ENCODE measurements around the gene MMP11. TPM values are rescaled to one million over a fixed set of nuclear protein-coding genes. Genes with fewer than 3 reads are reported as not detected.

MMP11 gene
- total and polyA plus RNA-seq, 2 experiments from 2014 or later: 5.3 to 17.4 TPM

DNA sequence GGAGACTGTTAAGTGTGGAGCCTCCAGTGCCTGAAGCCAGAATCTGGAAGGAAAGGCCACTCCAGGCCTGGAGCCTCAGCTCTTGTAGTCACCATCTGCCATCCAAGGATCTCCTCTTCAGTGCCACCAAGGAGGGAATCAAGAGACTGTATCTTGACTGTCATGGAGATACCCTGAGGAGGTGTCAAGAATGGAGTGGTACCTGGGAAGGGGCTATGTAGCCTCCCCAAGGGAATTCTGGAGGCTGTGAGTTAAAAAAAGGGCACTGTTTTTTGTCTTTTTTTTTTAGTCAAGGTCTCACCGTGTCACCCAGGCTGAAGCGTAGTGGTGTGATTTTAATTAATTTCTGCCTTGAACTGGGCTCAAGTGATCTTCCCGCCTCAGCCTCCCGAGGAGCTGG is 13.1 kb upstream of the MMP11 start (continued):
- TF ChIP-seq, protein P1, sequence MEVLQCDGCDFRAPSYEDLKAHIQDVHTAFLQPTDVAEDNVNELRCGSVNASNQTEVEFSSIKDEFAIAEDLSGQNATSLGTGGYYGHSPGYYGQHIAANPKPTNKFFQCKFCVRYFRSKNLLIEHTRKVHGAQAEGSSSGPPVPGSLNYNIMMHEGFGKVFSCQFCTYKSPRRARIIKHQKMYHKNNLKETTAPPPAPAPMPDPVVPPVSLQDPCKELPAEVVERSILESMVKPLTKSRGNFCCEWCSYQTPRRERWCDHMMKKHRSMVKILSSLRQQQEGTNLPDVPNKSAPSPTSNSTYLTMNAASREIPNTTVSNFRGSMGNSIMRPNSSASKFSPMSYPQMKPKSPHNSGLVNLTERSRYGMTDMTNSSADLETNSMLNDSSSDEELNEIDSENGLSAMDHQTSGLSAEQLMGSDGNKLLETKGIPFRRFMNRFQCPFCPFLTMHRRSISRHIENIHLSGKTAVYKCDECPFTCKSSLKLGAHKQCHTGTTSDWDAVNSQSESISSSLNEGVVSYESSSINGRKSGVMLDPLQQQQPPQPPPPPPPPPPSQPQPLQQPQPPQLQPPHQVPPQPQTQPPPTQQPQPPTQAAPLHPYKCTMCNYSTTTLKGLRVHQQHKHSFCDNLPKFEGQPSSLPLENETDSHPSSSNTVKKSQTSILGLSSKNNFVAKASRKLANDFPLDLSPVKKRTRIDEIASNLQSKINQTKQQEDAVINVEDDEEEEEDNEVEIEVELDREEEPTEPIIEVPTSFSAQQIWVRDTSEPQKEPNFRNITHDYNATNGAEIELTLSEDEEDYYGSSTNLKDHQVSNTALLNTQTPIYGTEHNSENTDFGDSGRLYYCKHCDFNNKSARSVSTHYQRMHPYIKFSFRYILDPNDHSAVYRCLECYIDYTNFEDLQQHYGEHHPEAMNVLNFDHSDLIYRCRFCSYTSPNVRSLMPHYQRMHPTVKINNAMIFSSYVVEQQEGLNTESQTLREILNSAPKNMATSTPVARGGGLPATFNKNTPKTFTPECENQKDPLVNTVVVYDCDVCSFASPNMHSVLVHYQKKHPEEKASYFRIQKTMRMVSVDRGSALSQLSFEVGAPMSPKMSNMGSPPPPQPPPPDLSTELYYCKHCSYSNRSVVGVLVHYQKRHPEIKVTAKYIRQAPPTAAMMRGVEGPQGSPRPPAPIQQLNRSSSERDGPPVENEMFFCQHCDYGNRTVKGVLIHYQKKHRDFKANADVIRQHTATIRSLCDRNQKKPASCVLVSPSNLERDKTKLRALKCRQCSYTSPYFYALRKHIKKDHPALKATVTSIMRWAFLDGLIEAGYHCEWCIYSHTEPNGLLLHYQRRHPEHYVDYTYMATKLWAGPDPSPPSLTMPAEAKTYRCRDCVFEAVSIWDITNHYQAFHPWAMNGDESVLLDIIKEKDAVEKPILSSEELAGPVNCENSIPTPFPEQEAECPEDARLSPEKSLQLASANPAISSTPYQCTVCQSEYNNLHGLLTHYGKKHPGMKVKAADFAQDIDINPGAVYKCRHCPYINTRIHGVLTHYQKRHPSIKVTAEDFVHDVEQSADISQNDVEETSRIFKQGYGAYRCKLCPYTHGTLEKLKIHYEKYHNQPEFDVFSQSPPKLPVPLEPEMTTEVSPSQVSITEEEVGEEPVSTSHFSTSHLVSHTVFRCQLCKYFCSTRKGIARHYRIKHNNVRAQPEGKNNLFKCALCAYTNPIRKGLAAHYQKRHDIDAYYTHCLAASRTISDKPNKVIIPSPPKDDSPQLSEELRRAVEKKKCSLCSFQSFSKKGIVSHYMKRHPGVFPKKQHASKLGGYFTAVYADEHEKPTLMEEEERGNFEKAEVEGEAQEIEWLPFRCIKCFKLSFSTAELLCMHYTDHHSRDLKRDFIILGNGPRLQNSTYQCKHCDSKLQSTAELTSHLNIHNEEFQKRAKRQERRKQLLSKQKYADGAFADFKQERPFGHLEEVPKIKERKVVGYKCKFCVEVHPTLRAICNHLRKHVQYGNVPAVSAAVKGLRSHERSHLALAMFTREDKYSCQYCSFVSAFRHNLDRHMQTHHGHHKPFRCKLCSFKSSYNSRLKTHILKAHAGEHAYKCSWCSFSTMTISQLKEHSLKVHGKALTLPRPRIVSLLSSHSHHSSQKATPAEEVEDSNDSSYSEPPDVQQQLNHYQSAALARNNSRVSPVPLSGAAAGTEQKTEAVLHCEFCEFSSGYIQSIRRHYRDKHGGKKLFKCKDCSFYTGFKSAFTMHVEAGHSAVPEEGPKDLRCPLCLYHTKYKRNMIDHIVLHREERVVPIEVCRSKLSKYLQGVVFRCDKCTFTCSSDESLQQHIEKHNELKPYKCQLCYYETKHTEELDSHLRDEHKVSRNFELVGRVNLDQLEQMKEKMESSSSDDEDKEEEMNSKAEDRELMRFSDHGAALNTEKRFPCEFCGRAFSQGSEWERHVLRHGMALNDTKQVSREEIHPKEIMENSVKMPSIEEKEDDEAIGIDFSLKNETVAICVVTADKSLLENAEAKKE (CRISPR knock-in tag; IDR thresholded peaks at IDR 0.05): no peak
- no peak for TF ChIP-seq ZNF114 (CRISPR knock-in tag; IDR thresholded peaks at IDR 0.05)
- TF ChIP-seq JUNB (IDR thresholded peaks at IDR 0.05; ENCODE audit: unreplicated experiment): no peak
- no peak for TF ChIP-seq STAT1 (IDR thresholded peaks at IDR 0.05; ENCODE audit: unreplicated experiment)
- no peak for TF ChIP-seq EZH2phosphoT487 (IDR thresholded peaks at IDR 0.05; ENCODE audit: unreplicated experiment)
- TF ChIP-seq CREB1 (CRISPR knock-in tag; IDR thresholded peaks at IDR 0.05; ENCODE audit: low read depth): no peak

DNA sequence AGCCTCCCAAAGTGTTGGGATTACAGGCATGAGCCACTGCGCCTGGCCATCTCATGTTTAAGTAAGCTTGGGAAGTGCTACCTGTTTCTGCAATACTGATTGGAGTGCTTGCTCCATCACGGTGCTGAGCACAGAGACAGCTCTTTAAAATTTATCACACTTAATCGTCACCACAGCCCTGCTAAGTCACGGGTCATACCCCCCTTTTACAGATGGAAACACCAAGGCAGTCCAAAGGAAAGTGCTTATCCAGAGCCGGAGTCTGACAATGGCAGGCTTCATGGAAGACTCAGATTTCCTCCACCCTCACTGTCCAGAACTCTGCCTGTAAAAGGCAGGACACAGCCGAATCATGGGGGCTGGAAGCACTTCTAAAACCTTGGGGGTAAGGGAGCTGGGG is 12.6 kb upstream of the MMP11 start:
- DNase-seq (ENCODE audit: low spot score): no peak
- Histone ChIP-seq H3K4me1 (ENCODE audit: insufficient read depth) (peaks cover 29% of the 10 kb centered on the region), H3K4me2 (no peak overlapping the region), H3K4me3 (no peak overlapping the region), H3K27me3 (ENCODE audit: insufficient read depth) (no peaks in the 10 kb centered on the region), H3K79me2 (replicated peaks; ENCODE audit: insufficient read depth) (no peaks in the 10 kb centered on the region), H3F3A (replicated peaks; ENCODE audit: low read depth) (0 out of 2 replicates have a peak, but pooled peaks cover 3% of the 10 kb centered on the region), H4K20me1 (replicated peaks; ENCODE audit: insufficient read depth) (no peaks in the 10 kb centered on the region), H3K36me3 (ENCODE audit: insufficient read depth) (no peaks in the 10 kb centered on the region; the same call in 1 of the 2 replicates), H2AFZ (no peak overlapping the region), H3K9me2 (ENCODE audit: insufficient read depth) (no peaks in the 10 kb centered on the region), H3K27ac (ENCODE audit: low read depth) (no peak overlapping the region)
- TF ChIP-seq, protein P2, sequence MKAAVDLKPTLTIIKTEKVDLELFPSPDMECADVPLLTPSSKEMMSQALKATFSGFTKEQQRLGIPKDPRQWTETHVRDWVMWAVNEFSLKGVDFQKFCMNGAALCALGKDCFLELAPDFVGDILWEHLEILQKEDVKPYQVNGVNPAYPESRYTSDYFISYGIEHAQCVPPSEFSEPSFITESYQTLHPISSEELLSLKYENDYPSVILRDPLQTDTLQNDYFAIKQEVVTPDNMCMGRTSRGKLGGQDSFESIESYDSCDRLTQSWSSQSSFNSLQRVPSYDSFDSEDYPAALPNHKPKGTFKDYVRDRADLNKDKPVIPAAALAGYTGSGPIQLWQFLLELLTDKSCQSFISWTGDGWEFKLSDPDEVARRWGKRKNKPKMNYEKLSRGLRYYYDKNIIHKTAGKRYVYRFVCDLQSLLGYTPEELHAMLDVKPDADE (IDR thresholded peaks at IDR 0.05): no peak
- no peak for TF ChIP-seq JUNB (IDR thresholded peaks at IDR 0.05; ENCODE audit: unreplicated experiment)
- TF ChIP-seq ZNF331 (CRISPR knock-in tag; IDR thresholded peaks at IDR 0.05; ENCODE audit: low read depth): no peak
- Mint-ChIP-seq H3K36me3 (ENCODE audit: low read depth) (peaks cover 5% of the 10 kb centered on the region), H3K27me3 (ENCODE audit: insufficient read depth, low read depth, poor library complexity) (peaks cover 6% of the 10 kb centered on the region), H3K9me3 (no peaks in the 10 kb centered on the region), H3K27ac (no peak overlapping the region), H3K4me1 (peaks cover 30% of the 10 kb centered on the region), H3K4me3 (no peak overlapping the region)
- ATAC-seq: no peak
